A204.1 (cell line): Measurements from ENCODE around the gene MRPL38.
"Not testable (repeated sequence)": the region's sequence is repeated elsewhere in the genome, so short reads cannot be mapped to it uniquely, and the experiment has no call there.

Experiments used
- FAIRE-seq: peaks from 2 replicates; lab custom pipeline; 2012; peaks lifted over from hg19 to GRCh38; lab: Jason Lieb, UNC

The MRPL38 gene

GRCh38 chr17:75896415-75897159 lies 8.1 kb downstream of the MRPL38 start, which contains the start of gene TRIM65:
Gene TRIM65, minus strand, starts transcription at chr17:75896951. Its CDS starts 14 bp downstream, at chr17:75896937.
- FAIRE-seq, result no peak

- FAIRE-seq, result no peak
Measured at GRCh38 chr17:75895370-75896155, 9.1 kb downstream of the MRPL38 start.

GRCh38 chr17:75894049-75894733 lies 10.5 kb downstream of the MRPL38 start:
- no peak for FAIRE-seq

- no peak for FAIRE-seq
Measured at GRCh38 chr17:75893305-75894048, 11.2 kb downstream of the MRPL38 start.

- no peak for FAIRE-seq
Measured at GRCh38 chr17:75892556-75893224, 12.0 kb downstream of the MRPL38 start.

- FAIRE-seq, result no peak
Measured at GRCh38 chr17:75891605-75892555, 12.8 kb downstream of the MRPL38 start.

GRCh38 chr17:75891022-75891604 lies 13.6 kb downstream of the MRPL38 start:
- FAIRE-seq, result no peak

- FAIRE-seq, result no peak
Measured at GRCh38 chr17:75889454-75889853, 15.2 kb downstream of the MRPL38 start.

- FAIRE-seq, result no peak
Measured at GRCh38 chr17:75888484-75888883, 16.2 kb downstream of the MRPL38 start.

GRCh38 chr17:75885860-75886259 lies 18.8 kb downstream of the MRPL38 start:
- not testable (repeated sequence) for FAIRE-seq

- FAIRE-seq, result no peak
Measured at GRCh38 chr17:75885431-75885830, 19.3 kb downstream of the MRPL38 start.

- FAIRE-seq, result no peak
Measured at GRCh38 chr17:75881678-75882454, 22.8 kb downstream of the MRPL38 start.

- FAIRE-seq, result no peak
Measured at GRCh38 chr17:75880266-75880665, 24.4 kb downstream of the MRPL38 start.

- no peak for FAIRE-seq
Measured at GRCh38 chr17:75878174-75878998, 26.3 kb downstream of the MRPL38 start, which contains the start of gene TRIM47. Gene TRIM47, minus strand, starts transcription at chr17:75878581. Its CDS starts 33 bp downstream, at chr17:75878548.

GRCh38 chr17:75877752-75878173 lies 26.9 kb downstream of the MRPL38 start:
- no peak for FAIRE-seq

- FAIRE-seq, result no peak
Measured at GRCh38 chr17:75876938-75877751, 27.5 kb downstream of the MRPL38 start.
